GM12878 (cell line): Measurements from ENCODE around the gene OLFML3. TPM values are rescaled to one million over a fixed set of nuclear protein-coding genes. Genes with fewer than 3 reads are reported as not detected.

Source experiments
- ATAC-seq: fragments of 200-7000 bp; cut with Tn5 transposase; 3 replicates; pipeline ENCODE4 v1.9.1; 2020; ENCODE audit warnings: mild to moderate bottlenecking, moderate library complexity
- BruUV-seq: library from RNA; stranded (reverse); fragments of 400-500 nt; replicated peaks from 2 replicates; lab custom pipeline; 2021; lab: Mats Ljungman, UMichigan
- CTCF ChIA-PET: fragments of 300-600 bp; sonication (Branson Sonifier 250); formaldehyde crosslinking; extraction: SDS; loops from one replicate; lab custom pipeline; 2021; ENCODE audit warnings: inconsistent platforms; lab: Yijun Ruan, JAX
- POLR2A ChIA-PET: fragments of 350-600 bp; formaldehyde crosslinking; extraction: SDS; loops from one replicate; lab custom pipeline; 2021; ENCODE audit warnings: inconsistent platforms; lab: Charles Lee
- RAD21 ChIA-PET: fragments of 300-600 bp; sonication (Branson Sonifier 250); formaldehyde crosslinking; loops from one replicate; lab custom pipeline; 2023; ENCODE audit warnings: antibody characterized with exemption; ENCODE audit not compliant: unreplicated experiment; lab: Charles Lee
- SMC1A ChIA-PET: fragments of 300-600 bp; sonication (Branson Sonifier 250); formaldehyde crosslinking; loops from one replicate; lab custom pipeline; 2023; ENCODE audit not compliant: unreplicated experiment, uncharacterized antibody; lab: Charles Lee
- DNase-seq: peaks from one replicate; pipeline ENCODE4 v3.0.0-alpha.2; 2011; ENCODE audit warnings: low read depth, low spot score
- FAIRE-seq: peaks from 3 replicates; lab custom pipeline; 2011; peaks lifted over from hg19 to GRCh38; lab: Jason Lieb, UNC
- H2AFZ ChIP-seq: 2 replicates; pipeline ENCODE4 v1.6.0; 2011; ENCODE audit warnings: low read depth, low read length, control low read depth; ENCODE audit not compliant: control insufficient read depth
- H3K27ac ChIP-seq: 2 replicates; pipeline ENCODE4 v1.5.1; 2011; ENCODE audit warnings: control low read depth; ENCODE audit not compliant: control insufficient read depth, insufficient read depth
- H3K27me3 ChIP-seq, 2 experiments: replicated peaks in 1 of 2; 2 replicates each; pipeline versions ENCODE4 v1.6.0 to v1.6.1; 2011; ENCODE audit warnings: low read length in 1 of 2; ENCODE audit not compliant: control insufficient read depth in 2 of 2, insufficient read depth in 2 of 2
- H3K36me3 ChIP-seq, 2 experiments: 2 replicates each; pipeline ENCODE4 v1.5.1; 2011; ENCODE audit warnings: low read length in 1 of 2; ENCODE audit not compliant: control insufficient read depth in 2 of 2, insufficient read depth in 2 of 2
- H3K4me1 ChIP-seq: 2 replicates; pipeline ENCODE4 v1.6.1; 2011; ENCODE audit warnings: mild to moderate bottlenecking, low read length, moderate library complexity, mixed read lengths; ENCODE audit not compliant: control insufficient read depth, insufficient read depth
- H3K4me2 ChIP-seq: 2 replicates; pipeline ENCODE4 v1.6.0; 2011; ENCODE audit warnings: control low read depth; ENCODE audit not compliant: control insufficient read depth, insufficient read depth
- H3K4me3 ChIP-seq: fragments of 200-600 bp; sonication (generic); 2 replicates; pipeline ENCODE4 v1.5.1; 2016
- H3K79me2 ChIP-seq: 2 replicates; pipeline ENCODE4 v1.6.0; 2011; ENCODE audit warnings: low read length; ENCODE audit not compliant: control insufficient read depth, insufficient read depth
- H3K9ac ChIP-seq: 2 replicates; pipeline ENCODE4 v1.8.0; 2011; ENCODE audit warnings: low read length, control low read depth, mixed read lengths; ENCODE audit not compliant: control insufficient read depth, insufficient read depth
- H3K9me3 ChIP-seq: replicated peaks from 3 replicates; pipeline ENCODE4 v1.5.1; 2011; ENCODE audit warnings: mild to moderate bottlenecking, low read length; ENCODE audit not compliant: control insufficient read depth, insufficient read depth
- H4K20me1 ChIP-seq: 2 replicates; pipeline ENCODE4 v1.6.0; 2011; ENCODE audit not compliant: control insufficient read depth, insufficient read depth
- ASH2L ChIP-seq: fragments of 300-600, 200-600 bp; sonication (generic); IDR thresholded peaks from 2 replicates; pipeline ENCODE4 v1.6.1; 2017; ENCODE audit warnings: low read depth, mild to moderate bottlenecking, borderline replicate concordance
- IKZF2 ChIP-seq, 2 experiments: fragments of 450-650 bp; IDR thresholded peaks; 2 replicates each; pipeline ENCODE4 v1.6.1; 2017; ENCODE audit warnings: mild to moderate bottlenecking in 2 of 2, moderate library complexity in 2 of 2
- RAD21 ChIP-seq: IDR thresholded peaks from 2 replicates; pipeline ENCODE4 v1.6.1; 2011; ENCODE audit warnings: mild to moderate bottlenecking, low read depth, low read length, moderate library complexity; ENCODE audit not compliant: insufficient read depth
- RUNX3 ChIP-seq: IDR thresholded peaks from 2 replicates; pipeline ENCODE4 v1.6.1; 2012; ENCODE audit warnings: low read length, inconsistent platforms
- SKIL ChIP-seq: fragments of 450-650 bp; IDR thresholded peaks from 2 replicates; pipeline ENCODE4 v1.6.1; 2017; ENCODE audit warnings: mild to moderate bottlenecking, low read depth, inconsistent platforms; ENCODE audit not compliant: poor library complexity, severe bottlenecking
- SMARCA5 ChIP-seq: fragments of 450-650 bp; IDR thresholded peaks from 2 replicates; pipeline ENCODE4 v1.6.1; 2017; ENCODE audit warnings: mild to moderate bottlenecking
- ZBTB11 ChIP-seq: fragments of 450-650 bp; formaldehyde crosslinking; IDR thresholded peaks from 2 replicates; pipeline ENCODE4 v1.5.0; 2022; ENCODE audit warnings: mild to moderate bottlenecking, missing genetic modification characterization
- ZBTB4 ChIP-seq: fragments of 450-650 bp; formaldehyde crosslinking; IDR thresholded peaks from 2 replicates; pipeline ENCODE4 v1.4.0; 2022; ENCODE audit warnings: mild to moderate bottlenecking, moderate library complexity
- WGBS: methylation state at CpG from one replicate; pipeline ENCODE4 v1.1.6; 2016; ENCODE audit warnings: low lambda C conversion rate; ENCODE audit not compliant: insufficient replicate concordance, insufficient coverage; ENCODE audit errors: missing lambda C conversion rate; 5-methylcytosine and 5-hydroxymethylcytosine counted together
- in situ Hi-C: fragments of 300-500 bp; cut with MboI; formaldehyde crosslinking; loops from 9 replicates; pipeline ENCODE4 v1.14.3; 2018; ENCODE audit warnings: mixed read lengths
- intact Hi-C: fragments of 100-400 bp; cut with micrococcal nuclease; formaldehyde crosslinking; loops from one replicate; pipeline ENCODE4 v1.14.2; 2022; ENCODE audit not compliant: unreplicated experiment
- polyA plus RNA-seq, 11 experiments: library from polyadenylated mRNA; depleted of rRNA in 4 of 11; unstranded in 6 of 11; stranded (reverse) in 5 of 11; fragments of >200 nt; fragmentation: Nextera tagmentation in 4 of 11; fragmentation: Illumina TruSeq in 1 of 11; extraction: Ambion mirVana in 4 of 11; extraction: Trizol in 1 of 11; gene quantifications; 1 replicate in 1 of 11; 2 replicates in 10 of 11; pipeline versions ENCODE4 v1.2.1 to v1.2.3, GENCODE V29; 2011 to 2016; ENCODE audit warnings: inconsistent platforms in 2 of 11, missing spikeins in 2 of 11, low read depth in 1 of 11
- total RNA-seq, 4 experiments: library from RNA; depleted of rRNA in 3 of 4; stranded (reverse); fragments of >200 nt in 3 of 4; fragmentation: Illumina TruSeq in 1 of 4; extraction: Trizol in 1 of 4; gene quantifications; 2 replicates each; pipeline versions ENCODE4 v1.2.1 to v1.2.3, GENCODE V29; 2013 to 2021

The OLFML3 gene
- total and polyA plus RNA-seq, 10 of the 15 experiments (the other 5 are each of a cell fraction or from before 2014, with no cell fraction given): 0.03 TPM; not detected in 9

GRCh38 chr1:113937146-113937545 lies 42.1 kb upstream of the OLFML3 start:
- CTCF ChIA-PET: interaction anchor here (1.1 to 1.9 kb wide), 2 partner anchors 9 to 101 kb away, joined by 4 to 6 read pairs; no protein-coding TSS in a partner anchor
- no peak for ATAC-seq
- TF ChIP-seq ZBTB11 (CRISPR knock-in tag) (no peak), ASH2L (no peak), SKIL (no peak), RAD21 (no peak), RUNX3 (no peak), IKZF2 (IDR thresholded peaks at IDR 0.05) (no peak), ZBTB4 (no peak), SMARCA5 (no peak)
- BruUV-seq: no TSS peak
- WGBS: 90% methylated on average over 1 of the region's 1 CpG
- H4K20me1 ChIP-seq: no peaks in the 10 kb centered on the region
- FAIRE-seq: peak; percentile 44
- H3K27me3 ChIP-seq: no peaks in the 10 kb centered on the region
- H3K9ac ChIP-seq: no peak overlapping the region
- no peak overlapping the region for H3K4me2 ChIP-seq
- SMC1A ChIA-PET: interaction anchor here (1.4 to 11.9 kb wide), 3 partner anchors 10 to 81 kb away, joined by 3 to 99 read pairs (median 5); no protein-coding TSS in a partner anchor
- no peak overlapping the region for H3K27ac ChIP-seq
- no peaks in the 10 kb centered on the region; the same call in 1 of the 3 replicates for H3K9me3 ChIP-seq
- peaks cover 5 to 6% of the 10 kb centered on the region in 2 experiments; a peak in 3 of 4 replicates for H3K36me3 ChIP-seq
- no peak for DNase-seq
- no peak overlapping the region for H3K4me3 ChIP-seq
- intact Hi-C loops (no loop called here), in situ Hi-C loops (no loop called here)
- H2AFZ ChIP-seq: no peak overlapping the region
- H3K4me1 ChIP-seq: peaks cover 17% of the 10 kb centered on the region
- peaks cover 75% of the 10 kb centered on the region for H3K79me2 ChIP-seq
- POLR2A ChIA-PET: interaction anchor here (0.5 to 1.1 kb wide), 2 partner anchors 9 to 78 kb away, joined by 3 to 6 read pairs; no protein-coding TSS in a partner anchor
- RAD21 ChIA-PET: interaction anchor here (0.8 to 2.1 kb wide), 2 partner anchors 9 to 182 kb away, joined by 3 to 9 read pairs; no protein-coding TSS in a partner anchor
